ENCODE data around the gene ENOX1.

- TF ChIP-seq, protein P1, sequence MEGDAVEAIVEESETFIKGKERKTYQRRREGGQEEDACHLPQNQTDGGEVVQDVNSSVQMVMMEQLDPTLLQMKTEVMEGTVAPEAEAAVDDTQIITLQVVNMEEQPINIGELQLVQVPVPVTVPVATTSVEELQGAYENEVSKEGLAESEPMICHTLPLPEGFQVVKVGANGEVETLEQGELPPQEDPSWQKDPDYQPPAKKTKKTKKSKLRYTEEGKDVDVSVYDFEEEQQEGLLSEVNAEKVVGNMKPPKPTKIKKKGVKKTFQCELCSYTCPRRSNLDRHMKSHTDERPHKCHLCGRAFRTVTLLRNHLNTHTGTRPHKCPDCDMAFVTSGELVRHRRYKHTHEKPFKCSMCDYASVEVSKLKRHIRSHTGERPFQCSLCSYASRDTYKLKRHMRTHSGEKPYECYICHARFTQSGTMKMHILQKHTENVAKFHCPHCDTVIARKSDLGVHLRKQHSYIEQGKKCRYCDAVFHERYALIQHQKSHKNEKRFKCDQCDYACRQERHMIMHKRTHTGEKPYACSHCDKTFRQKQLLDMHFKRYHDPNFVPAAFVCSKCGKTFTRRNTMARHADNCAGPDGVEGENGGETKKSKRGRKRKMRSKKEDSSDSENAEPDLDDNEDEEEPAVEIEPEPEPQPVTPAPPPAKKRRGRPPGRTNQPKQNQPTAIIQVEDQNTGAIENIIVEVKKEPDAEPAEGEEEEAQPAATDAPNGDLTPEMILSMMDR (IDR thresholded peaks at IDR 0.05; ENCODE audit: borderline replicate concordance, extremely low read depth, low read length, poor library complexity, severe bottlenecking), result no peak
- no peak for TF ChIP-seq EZH2 (IDR thresholded peaks at IDR 0.05; ENCODE audit: borderline replicate concordance, low read depth, low read length, severe bottlenecking)
Measured at GRCh38 chr13:43744261-43745031, 42.3 kb downstream of the ENOX1 start.
